ENCODE measurements around the gene KCTD15.

KCTD15 gene

GRCh38 chr19:33796164-33796875, at the start of gene KCTD15:
Gene KCTD15, plus strand, starts transcription at chr19:33796870. Its CDS starts 3,585 bp downstream, at chr19:33800455.
- peak within 1 kb of the TSS; percentile 87 for H3K9ac ChIP-seq (ENCODE audit: low read depth, low read length)

GRCh38 chr19:33747273-33747672, 49.4 kb upstream of the KCTD15 start:
- H3K4me1 ChIP-seq (ENCODE audit: insufficient read depth, low read length), result no peaks in the 10 kb centered on the region
- no peak overlapping the region for H3K9ac ChIP-seq (ENCODE audit: low read depth, low read length)
- no peaks in the 10 kb centered on the region; the same call in 1 of the 2 replicates for H3K36me3 ChIP-seq (ENCODE audit: insufficient read depth, low read length)

More at GRCh38 chr19:33796164-33796875, at the start of gene KCTD15:
- H3K4me1 ChIP-seq (ENCODE audit: insufficient read depth, low read length), result peaks cover 20% of the 10 kb centered on the region
- peaks cover 6% of the 10 kb centered on the region; the same call in 1 of the 2 replicates for H3K36me3 ChIP-seq (ENCODE audit: insufficient read depth, low read length)
- no peaks in the 10 kb centered on the region for H3K9me3 ChIP-seq (ENCODE audit: control insufficient read depth, insufficient read depth, low read length)

GRCh38 chr19:33748231-33748630, 48.4 kb upstream of the KCTD15 start:
- Histone ChIP-seq H3K36me3 (ENCODE audit: insufficient read depth, low read length) (no peaks in the 10 kb centered on the region; the same call in 1 of the 2 replicates), H3K9me3 (ENCODE audit: control insufficient read depth, insufficient read depth, low read length) (no peaks in the 10 kb centered on the region), H3K9ac (ENCODE audit: low read depth, low read length) (no peak overlapping the region), H3K4me1 (ENCODE audit: insufficient read depth, low read length) (no peaks in the 10 kb centered on the region)

More at GRCh38 chr19:33747273-33747672, 49.4 kb upstream of the KCTD15 start:
- H3K9me3 ChIP-seq (ENCODE audit: control insufficient read depth, insufficient read depth, low read length), result no peaks in the 10 kb centered on the region

- no peaks in the 10 kb centered on the region for H3K9me3 ChIP-seq (ENCODE audit: control insufficient read depth, insufficient read depth, low read length)
- no peaks in the 10 kb centered on the region for H3K4me1 ChIP-seq (ENCODE audit: insufficient read depth, low read length)
- H3K9ac ChIP-seq (ENCODE audit: low read depth, low read length), result no peak overlapping the region
- H3K36me3 ChIP-seq (ENCODE audit: insufficient read depth, low read length), result no peaks in the 10 kb centered on the region; the same call in 1 of the 2 replicates
Measured at GRCh38 chr19:33749016-33749415, 47.7 kb upstream of the KCTD15 start.

- H3K36me3 ChIP-seq (ENCODE audit: insufficient read depth, low read length), result no peaks in the 10 kb centered on the region; the same call in 1 of the 2 replicates
- no peaks in the 10 kb centered on the region for H3K9me3 ChIP-seq (ENCODE audit: control insufficient read depth, insufficient read depth, low read length)
- H3K4me1 ChIP-seq (ENCODE audit: insufficient read depth, low read length), result no peaks in the 10 kb centered on the region
- no peak overlapping the region for H3K9ac ChIP-seq (ENCODE audit: low read depth, low read length)
Measured at GRCh38 chr19:33749619-33750175, 47.0 kb upstream of the KCTD15 start.

GRCh38 chr19:33750587-33751435, 45.9 kb upstream of the KCTD15 start:
- H3K9me3 ChIP-seq (ENCODE audit: control insufficient read depth, insufficient read depth, low read length), result no peaks in the 10 kb centered on the region
- no peaks in the 10 kb centered on the region; the same call in 1 of the 2 replicates for H3K36me3 ChIP-seq (ENCODE audit: insufficient read depth, low read length)
- H3K9ac ChIP-seq (ENCODE audit: low read depth, low read length), result no peak overlapping the region
- H3K4me1 ChIP-seq (ENCODE audit: insufficient read depth, low read length), result no peaks in the 10 kb centered on the region

- Histone ChIP-seq H3K36me3 (ENCODE audit: insufficient read depth, low read length) (no peaks in the 10 kb centered on the region), H3K9ac (ENCODE audit: low read depth, low read length) (no peak overlapping the region), H3K4me1 (ENCODE audit: insufficient read depth, low read length) (no peaks in the 10 kb centered on the region), H3K9me3 (ENCODE audit: control insufficient read depth, insufficient read depth, low read length) (no peaks in the 10 kb centered on the region)
Measured at GRCh38 chr19:33751436-33751770, 45.3 kb upstream of the KCTD15 start.

GRCh38 chr19:33752018-33752800, 44.5 kb upstream of the KCTD15 start:
- no peaks in the 10 kb centered on the region for H3K4me1 ChIP-seq (ENCODE audit: insufficient read depth, low read length)
- no peak overlapping the region for H3K9ac ChIP-seq (ENCODE audit: low read depth, low read length)
- H3K36me3 ChIP-seq (ENCODE audit: insufficient read depth, low read length), result no peaks in the 10 kb centered on the region
- no peaks in the 10 kb centered on the region for H3K9me3 ChIP-seq (ENCODE audit: control insufficient read depth, insufficient read depth, low read length)

GRCh38 chr19:33752945-33753344, 43.7 kb upstream of the KCTD15 start:
- Histone ChIP-seq H3K9me3 (ENCODE audit: control insufficient read depth, insufficient read depth, low read length) (no peaks in the 10 kb centered on the region), H3K4me1 (ENCODE audit: insufficient read depth, low read length) (no peaks in the 10 kb centered on the region), H3K9ac (ENCODE audit: low read depth, low read length) (no peak overlapping the region), H3K36me3 (ENCODE audit: insufficient read depth, low read length) (no peaks in the 10 kb centered on the region)

- Histone ChIP-seq H3K9ac (ENCODE audit: low read depth, low read length) (no peak overlapping the region), H3K4me1 (ENCODE audit: insufficient read depth, low read length) (no peaks in the 10 kb centered on the region), H3K9me3 (ENCODE audit: control insufficient read depth, insufficient read depth, low read length) (no peaks in the 10 kb centered on the region), H3K36me3 (ENCODE audit: insufficient read depth, low read length) (no peaks in the 10 kb centered on the region)
Measured at GRCh38 chr19:33754361-33754760, 42.3 kb upstream of the KCTD15 start.

- H3K9ac ChIP-seq (ENCODE audit: low read depth, low read length), result no peak overlapping the region
- no peaks in the 10 kb centered on the region for H3K9me3 ChIP-seq (ENCODE audit: control insufficient read depth, insufficient read depth, low read length)
- H3K4me1 ChIP-seq (ENCODE audit: insufficient read depth, low read length), result no peaks in the 10 kb centered on the region
- H3K36me3 ChIP-seq (ENCODE audit: insufficient read depth, low read length), result no peaks in the 10 kb centered on the region
Measured at GRCh38 chr19:33755099-33756035, 41.3 kb upstream of the KCTD15 start.

- no peaks in the 10 kb centered on the region for H3K9me3 ChIP-seq (ENCODE audit: control insufficient read depth, insufficient read depth, low read length)
Measured at GRCh38 chr19:33756177-33756576, 40.5 kb upstream of the KCTD15 start.

GRCh38 chr19:33758541-33759013, 38.1 kb upstream of the KCTD15 start:
- H3K9me3 ChIP-seq (ENCODE audit: control insufficient read depth, insufficient read depth, low read length), result no peaks in the 10 kb centered on the region
- H3K9ac ChIP-seq (ENCODE audit: low read depth, low read length), result no peak overlapping the region
- H3K36me3 ChIP-seq (ENCODE audit: insufficient read depth, low read length), result no peaks in the 10 kb centered on the region
- peaks cover 5% of the 10 kb centered on the region; the same call in 1 of the 2 replicates for H3K4me1 ChIP-seq (ENCODE audit: insufficient read depth, low read length)

More at GRCh38 chr19:33756177-33756576, 40.5 kb upstream of the KCTD15 start:
- no peaks in the 10 kb centered on the region for H3K36me3 ChIP-seq (ENCODE audit: insufficient read depth, low read length)
- no peaks in the 10 kb centered on the region for H3K4me1 ChIP-seq (ENCODE audit: insufficient read depth, low read length)
- H3K9ac ChIP-seq (ENCODE audit: low read depth, low read length), result no peak overlapping the region
